Fibroblast of pulmonary artery (primary cell): ENCODE measurements around the gene PRR36.
A peak's percentile ranks its signal among the peaks of the same experiment; 100 is the strongest.

ENCODE experiments used
- DNase-seq: peaks from one replicate; pipeline ENCODE4 v3.0.0-alpha.2; 2010; ENCODE audit warnings: low read depth
- H3K4me3 ChIP-seq: replicated peaks from 2 replicates; pipeline ENCODE4 v1.5.1; 2011; ENCODE audit warnings: low read depth, mild to moderate bottlenecking, control low read depth, low read length, moderate library complexity
- CTCF ChIP-seq: IDR thresholded peaks from 2 replicates; pipeline ENCODE4 v1.5.1; 2011; ENCODE audit warnings: mild to moderate bottlenecking, control low read depth, low read length, inconsistent platforms; ENCODE audit errors: missing control alignments

PRR36 gene

DNA sequence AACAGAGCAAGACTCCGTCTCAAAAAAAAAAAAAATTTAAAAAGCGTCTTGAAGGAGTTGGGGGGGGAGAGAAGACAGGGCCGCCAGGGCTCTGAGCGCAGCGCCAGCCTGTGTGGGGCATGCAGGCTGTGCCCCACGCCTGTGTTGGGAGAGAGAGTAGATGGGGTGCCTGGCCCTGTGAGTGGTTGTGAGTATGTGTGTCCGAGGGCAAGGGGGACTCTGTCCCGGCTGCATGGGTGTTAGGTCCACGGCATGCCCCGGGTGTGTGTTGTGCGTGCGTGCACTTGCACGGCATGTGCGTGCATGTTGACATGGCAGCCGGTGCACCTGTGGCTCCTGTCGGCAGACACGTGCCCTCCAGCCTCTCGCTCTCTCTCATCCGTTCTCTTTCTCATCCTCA is 32.9 kb upstream of the PRR36 start:
- no peak for DNase-seq
- TF ChIP-seq CTCF, result no peak
- H3K4me3 ChIP-seq, result no peak overlapping the region

GRCh38 chr19:7905859-7906258 is 31.7 kb upstream of the PRR36 start:
- no peak for TF ChIP-seq CTCF
- H3K4me3 ChIP-seq, result no peak overlapping the region

DNA sequence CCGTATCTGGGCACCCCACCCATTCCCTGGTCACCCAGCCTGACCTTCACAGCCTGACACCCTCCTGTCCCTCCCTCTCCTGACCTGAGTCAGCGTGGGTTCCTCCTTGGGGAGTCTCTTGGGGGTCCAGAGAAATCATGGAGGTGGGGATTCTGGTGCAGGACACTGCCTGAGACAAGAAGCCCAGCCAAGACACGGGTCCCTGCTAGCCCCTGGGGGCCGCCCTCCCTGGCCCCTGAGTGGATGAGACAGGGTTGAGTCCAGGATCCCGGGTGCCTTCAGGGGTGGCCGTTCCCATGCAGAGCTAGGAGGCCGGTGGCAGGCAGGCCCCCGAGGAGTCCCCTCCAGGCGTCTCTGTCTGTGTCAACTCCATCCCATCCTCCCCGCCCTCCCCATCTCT is 31.1 kb upstream of the PRR36 start:
- no peak for DNase-seq
- no peak for TF ChIP-seq CTCF

More at GRCh38 chr19:7905859-7906258, 31.7 kb upstream of the PRR36 start:
- DNase-seq, result no peak

GRCh38 chr19:7904074-7905020 is 30.2 kb upstream of the PRR36 start:
- TF ChIP-seq CTCF, result no peak

More for the DNA sequence above, 31.1 kb upstream of the PRR36 start:
- peak overlapping the region; percentile 83 for H3K4me3 ChIP-seq

DNA sequence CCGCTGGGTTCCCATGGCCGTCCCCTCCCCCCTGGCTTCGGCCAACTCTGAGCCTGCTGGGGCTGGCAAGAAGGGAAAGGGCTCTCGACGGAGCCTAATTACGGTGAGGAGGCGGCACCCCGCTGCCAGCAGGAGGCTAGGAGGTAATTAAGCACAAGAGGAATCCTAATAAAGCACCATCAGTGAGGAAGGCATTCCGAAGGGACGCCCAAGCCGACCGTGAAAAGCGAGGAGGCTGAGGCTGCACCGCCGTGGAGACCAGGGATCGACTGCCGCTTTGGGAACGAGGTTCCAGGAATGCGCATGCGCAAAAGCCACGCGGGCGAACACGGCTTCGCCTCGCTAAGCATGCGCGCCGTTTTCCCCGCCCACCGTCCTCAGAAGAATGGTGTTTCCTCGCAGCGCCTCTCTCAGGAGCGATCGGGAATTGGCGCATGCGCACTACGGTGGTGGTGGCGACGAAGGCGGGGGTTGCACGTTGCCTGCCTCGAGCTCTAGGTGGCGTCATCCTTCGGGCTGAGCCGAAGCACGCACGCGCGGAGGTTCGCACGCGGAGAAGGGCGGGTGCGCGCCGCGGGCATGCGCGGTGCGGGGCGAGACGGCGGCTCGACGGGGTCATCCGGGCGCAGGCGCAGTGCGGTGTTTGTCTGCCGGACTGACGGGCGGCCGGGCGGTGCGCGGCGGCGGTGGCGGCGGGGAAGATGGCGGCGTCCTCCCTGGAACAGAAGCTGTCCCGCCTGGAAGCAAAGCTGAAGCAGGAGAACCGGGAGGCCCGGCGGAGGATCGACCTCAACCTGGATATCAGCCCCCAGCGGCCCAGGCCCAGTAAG is 29.3 kb upstream of the PRR36 start, which contains the start of gene MAP2K7:
Gene MAP2K7 (plus strand): TSS at position 634 of the 830 bp plus-strand sequence. CDS start 68 bp downstream, at position 702.
- TF ChIP-seq CTCF, result peak; percentile 39
- peak within 1 kb of the TSS; percentile 83 for H3K4me3 ChIP-seq
- peak; percentile 100 for DNase-seq

More at GRCh38 chr19:7904074-7905020, 30.2 kb upstream of the PRR36 start:
- H3K4me3 ChIP-seq, result peak overlapping the region; percentile 83
- no peak for DNase-seq

GRCh38 chr19:7902796-7903243 is 28.6 kb upstream of the PRR36 start:
- H3K4me3 ChIP-seq, result peak overlapping the region; percentile 68
- TF ChIP-seq CTCF, result no peak

More at GRCh38 chr19:7902796-7903243, 28.6 kb upstream of the PRR36 start:
- no peak for DNase-seq
